K562 (cell line): ENCODE measurements around the gene DEDD2. TPM values are rescaled to one million over a fixed set of nuclear protein-coding genes. Genes with fewer than 3 reads are reported as not detected.
A peak's percentile ranks its signal among the peaks of the same experiment; 100 is the strongest.

ENCODE experiments used
- ATAC-seq: fragments of 200-7000 bp; cut with Tn5 transposase; 3 replicates; pipeline ENCODE4 v1.9.1; 2020; ENCODE audit warnings: moderate library complexity
- BruUV-seq: library from RNA; stranded (reverse); fragments of 400-500 nt; replicated peaks from 2 replicates; lab custom pipeline; 2021; lab: Mats Ljungman, UMichigan
- CTCF ChIA-PET: fragments of 300-600 bp; formaldehyde crosslinking; extraction: SDS; loops from one replicate; lab custom pipeline; 2021; ENCODE audit warnings: low intra/inter-chr PET ratio; lab: Yijun Ruan, JAX
- POLR2A ChIA-PET: fragments of 300-600, 350-650 bp; sonication (Branson Sonifier 250); formaldehyde crosslinking; extraction: SDS; loops from one replicate; lab custom pipeline; 2021; ENCODE audit warnings: antibody characterized with exemption, inconsistent platforms; lab: Yijun Ruan, JAX
- DNase-seq, 4 experiments: peaks; one replicate each; pipeline versions ENCODE4 v3.0.0 to v3.0.0-alpha.2; 2011 to 2018; ENCODE audit warnings: low spot score in 3 of 4, mixed read lengths in 3 of 4; ENCODE audit errors: extremely low read depth in 1 of 4
- FAIRE-seq: peaks from 2 replicates; lab custom pipeline; 2011; peaks lifted over from hg19 to GRCh38; lab: Jason Lieb, UNC
- H2AFZ ChIP-seq: 2 replicates; pipeline ENCODE4 v1.6.0; 2011; ENCODE audit warnings: low read depth, low read length, control low read depth, inconsistent platforms
- H3K27ac ChIP-seq: fragments of 200-600 bp; 3 replicates; pipeline ENCODE4 v1.8.0; 2011; ENCODE audit warnings: low read depth, mild to moderate bottlenecking, control low read depth, inconsistent platforms, low read length, moderate library complexity, mixed read lengths; ENCODE audit errors: extremely low read depth
- H3K27me3 ChIP-seq, 2 experiments: fragments of 300-600 bp in 1 of 2; 2 replicates in 1 of 2; 3 replicates in 1 of 2; pipeline versions ENCODE4 v1.6.0 to v1.8.0; 2011; ENCODE audit warnings: inconsistent platforms in 2 of 2, low read length in 2 of 2, mild to moderate bottlenecking in 1 of 2, mixed read lengths in 1 of 2, moderate library complexity in 1 of 2; ENCODE audit not compliant: control insufficient read depth in 2 of 2, insufficient read depth in 2 of 2
- H3K36me3 ChIP-seq: fragments of 300-600 bp; 3 replicates; pipeline ENCODE4 v1.8.0; 2011; ENCODE audit warnings: mild to moderate bottlenecking, low read length, inconsistent platforms; ENCODE audit not compliant: control insufficient read depth, insufficient read depth
- H3K4me1 ChIP-seq, 2 experiments: fragments of 200-600 bp in 1 of 2; replicated peaks in 1 of 2; 2 replicates in 1 of 2; 3 replicates in 1 of 2; pipeline versions ENCODE4 v1.5.1 to v1.8.0; 2011; ENCODE audit warnings: inconsistent platforms in 2 of 2, low read length in 2 of 2, mild to moderate bottlenecking in 1 of 2, mixed read lengths in 1 of 2, moderate library complexity in 1 of 2; ENCODE audit not compliant: control insufficient read depth in 2 of 2, insufficient read depth in 2 of 2
- H3K4me2 ChIP-seq: 2 replicates; pipeline ENCODE4 v1.6.1; 2011; ENCODE audit warnings: low read length, control low read depth, inconsistent platforms, mixed read lengths; ENCODE audit not compliant: insufficient read depth
- H3K4me3 ChIP-seq: fragments of 200-600 bp; sonication (generic), shearing (Covaris generic); 2 replicates; pipeline ENCODE4 v1.5.1; 2016; ENCODE audit warnings: control low read depth, inconsistent platforms
- H3K79me2 ChIP-seq: fragments of 200-600 bp; 3 replicates; pipeline ENCODE4 v1.8.0; 2011; ENCODE audit warnings: low read length, inconsistent platforms; ENCODE audit not compliant: control insufficient read depth, insufficient read depth
- H3K9ac ChIP-seq, 2 experiments: 2 replicates each; pipeline versions ENCODE4 v1.6.0 to v1.6.1; 2011; ENCODE audit warnings: low read depth in 2 of 2, low read length in 2 of 2, control low read depth in 1 of 2, inconsistent platforms in 1 of 2, mild to moderate bottlenecking in 1 of 2, mixed read lengths in 1 of 2; ENCODE audit not compliant: insufficient read depth in 1 of 2
- H3K9me1 ChIP-seq: one replicate; pipeline ENCODE4 v1.6.0; 2011; ENCODE audit warnings: inconsistent platforms, mild to moderate bottlenecking, low read length, moderate library complexity; ENCODE audit not compliant: control insufficient read depth, insufficient read depth
- H3K9me3 ChIP-seq: replicated peaks from 2 replicates; pipeline ENCODE4 v1.5.1; 2011; ENCODE audit warnings: low read depth, low read length, inconsistent platforms; ENCODE audit not compliant: control insufficient read depth, insufficient read depth
- H4K20me1 ChIP-seq: replicated peaks from 2 replicates; pipeline ENCODE4 v1.6.1; 2011; ENCODE audit warnings: low read length, inconsistent platforms, mixed read lengths; ENCODE audit not compliant: control insufficient read depth, insufficient read depth
- BRCA1 ChIP-seq, 2 experiments: fragments of 450-650 bp in 1 of 2; sonication (generic) in 1 of 2; formaldehyde crosslinking in 1 of 2; IDR thresholded peaks; 2 replicates each; pipeline versions ENCODE4 v1.5.0 to v1.6.1; 2017 to 2020; ENCODE audit warnings: mild to moderate bottlenecking in 1 of 2, missing genetic modification reagents in 1 of 2
- DMBX1 ChIP-seq: fragments of 250-450 bp; sonication (Bioruptor Pico); IDR thresholded peaks from 2 replicates; pipeline ENCODE4 v1.8.0; 2022; ENCODE audit warnings: inconsistent platforms, mild to moderate bottlenecking, moderate library complexity, borderline replicate concordance
- HNRNPK ChIP-seq: fragments of 200-400 bp; formaldehyde crosslinking; IDR thresholded peaks from one replicate; pipeline ENCODE4 v1.6.1; 2018; ENCODE audit warnings: mild to moderate bottlenecking, low read depth, low read length; ENCODE audit not compliant: poor library complexity, severe bottlenecking
- MYNN ChIP-seq, 2 experiments: sonication (generic); formaldehyde crosslinking in 1 of 2; IDR thresholded peaks; 2 replicates each; pipeline versions ENCODE4 v1.5.0 to v1.6.1; 2016 to 2020; ENCODE audit warnings: antibody characterized with exemption in 1 of 2, missing genetic modification reagents in 1 of 2
- RNF2 ChIP-seq: sonication (generic); IDR thresholded peaks from 2 replicates; pipeline ENCODE4 v1.6.1; 2016
- SFPQ ChIP-seq: fragments of 200-400 bp; formaldehyde crosslinking; IDR thresholded peaks from 2 replicates; pipeline ENCODE4 v1.6.1; 2017; ENCODE audit warnings: mild to moderate bottlenecking, low read depth, low read length, moderate library complexity
- TEAD1 ChIP-seq, 2 experiments: fragments of 450-650 bp in 1 of 2; sonication (generic) in 1 of 2; formaldehyde crosslinking; IDR thresholded peaks; 2 replicates each; pipeline versions ENCODE4 v1.4.0 to v1.8.0; 2020 to 2022; ENCODE audit warnings: mild to moderate bottlenecking in 2 of 2, missing genetic modification reagents in 1 of 2
- USF2 ChIP-seq: sonication (generic); formaldehyde crosslinking; IDR thresholded peaks from 2 replicates; pipeline ENCODE4 v1.5.0; 2020; ENCODE audit warnings: missing genetic modification reagents
- ZNF143 ChIP-seq: sonication (generic); formaldehyde crosslinking; IDR thresholded peaks from 2 replicates; pipeline ENCODE4 v1.9.0; 2022; ENCODE audit warnings: mild to moderate bottlenecking, missing genetic modification reagents
- ZNF584 ChIP-seq: fragments of 200-800 bp; sonication (Bioruptor generic); IDR thresholded peaks from 2 replicates; pipeline ENCODE4 v1.6.1; 2016; ENCODE audit warnings: low read depth, mild to moderate bottlenecking, missing genetic modification characterization, missing compliant biosample characterization
- WGBS: fragments of 100-300 bp; shearing (Covaris generic); methylation state at CpG from one replicate; pipeline ENCODE4 v1.1.6; 2016; ENCODE audit warnings: low coverage, mixed read lengths; ENCODE audit not compliant: insufficient coverage; ENCODE audit errors: missing lambda C conversion rate; 5-methylcytosine and 5-hydroxymethylcytosine counted together
- in situ Hi-C: fragments of 300-500 bp; cut with MboI; formaldehyde crosslinking; loops from 4 replicates; pipeline ENCODE4 v1.15.0; 2018; ENCODE audit warnings: inconsistent platforms, mixed read lengths
- intact Hi-C: fragments of 100-400 bp; cut with micrococcal nuclease; formaldehyde crosslinking; loops from 2 replicates; pipeline ENCODE4 v1.14.2; 2022
- polyA plus RNA-seq, 8 experiments: library from polyadenylated mRNA; depleted of rRNA in 4 of 8; stranded (reverse) in 5 of 8; unstranded in 3 of 8; fragments of >200 nt; fragmentation: Nextera tagmentation in 2 of 8; fragmentation: Illumina TruSeq in 1 of 8; extraction: Ambion mirVana in 2 of 8; extraction: Trizol in 1 of 8; gene quantifications; 2 replicates each; pipeline versions ENCODE4 v1.2.1 to v1.2.3, GENCODE V29; 2011 to 2014; ENCODE audit warnings: inconsistent platforms in 1 of 8, missing spikeins in 1 of 8
- total RNA-seq, 7 experiments: library from RNA; depleted of rRNA in 6 of 7; stranded (reverse); fragments of >200 nt in 6 of 7; fragmentation: Illumina TruSeq in 2 of 7; extraction: Trizol in 2 of 7; gene quantifications; 2 replicates each; pipeline versions ENCODE4 v1.2.1 to v1.2.3, GENCODE V29; 2011 to 2021; ENCODE audit warnings: low replicate concordance in 1 of 7

The DEDD2 gene
- total and polyA plus RNA-seq, 9 of the 15 experiments (the other 6 are each of a cell fraction or from before 2014, with no cell fraction given), result 4.3 to 43.0 (median 29.2) TPM

GRCh38 chr19:42208612-42209011 is 8.9 kb downstream of the DEDD2 start:
- no peak for DNase-seq
- no peak for TF ChIP-seq TEAD1 (CRISPR knock-in tag; IDR thresholded peaks at IDR 0.05)
- no peak for TF ChIP-seq HNRNPK
- TF ChIP-seq MYNN (IDR thresholded peaks at IDR 0.05), result no peak
- no peak for TF ChIP-seq MYNN (CRISPR knock-in tag; IDR thresholded peaks at IDR 0.05)
- no peak for TF ChIP-seq USF2 (CRISPR knock-in tag)
- TF ChIP-seq RNF2, result no peak
- no peak for TF ChIP-seq ZNF143 (CRISPR knock-in tag)
- TF ChIP-seq DMBX1 (CRISPR knock-in tag), result no peak
- TF ChIP-seq BRCA1 (IDR thresholded peaks at IDR 0.05), result no peak
- no peak for TF ChIP-seq BRCA1 (CRISPR knock-in tag; IDR thresholded peaks at IDR 0.05)
- no peak for TF ChIP-seq SFPQ
- TF ChIP-seq ZNF584 (CRISPR knock-in tag), result no peak
- Histone ChIP-seq H4K20me1 (no peaks in the 10 kb centered on the region; the same call in 1 of the 2 replicates), H3K9ac (peak overlapping the region; percentile 30 to 34; a peak in 3 of 4 replicates), H2AFZ (no peak overlapping the region), H3K9me1 (no peaks in the 10 kb centered on the region), H3K4me3 (no peak overlapping the region), H3K27ac (peak overlapping the region; percentile 80), H3K4me1 (peaks cover 24 to 29% of the 10 kb centered on the region in 2 experiments), H3K36me3 (peaks cover 94% of the 10 kb centered on the region), H3K4me2 (peak overlapping the region; percentile 60; the same call in 1 of the 2 replicates), H3K79me2 (peaks cover 80% of the 10 kb centered on the region), H3K27me3 (no peaks in the 10 kb centered on the region), H3K9me3 (no peaks in the 10 kb centered on the region)
- in situ Hi-C loops (no loop called here), intact Hi-C loops (no loop called here)
- ChIA-PET CTCF (no interaction called here), POLR2A (interaction anchor here (0.9 kb wide), 1 partner anchor 10 kb away, joined by 3 read pairs; no protein-coding TSS in a partner anchor)
- no peak for ATAC-seq
- FAIRE-seq, result no peak
- 91% methylated on average over 11 of the region's 11 CpGs for WGBS
- no TSS peak for BruUV-seq
